ENCODE results near the gene ALX3.

The ALX3 gene

GRCh38 chr1:110064576-110065337, 5.7 kb downstream of the ALX3 start:
- TF ChIP-seq ZNF274 (IDR thresholded peaks at IDR 0.05; ENCODE audit: low read depth, low read length), result no peak
- H3K4me3 ChIP-seq (ENCODE audit: low read length), result no peak overlapping the region

- H3K4me3 ChIP-seq (ENCODE audit: low read length), result no peak overlapping the region
Observed at GRCh38 chr1:110063781-110064180, 6.7 kb downstream of the ALX3 start.

GRCh38 chr1:110062612-110063011, 7.9 kb downstream of the ALX3 start:
- no peak for TF ChIP-seq ZNF274 (IDR thresholded peaks at IDR 0.05; ENCODE audit: low read depth, low read length)
- no peak overlapping the region for H3K4me3 ChIP-seq (ENCODE audit: low read length)

More at GRCh38 chr1:110063781-110064180, 6.7 kb downstream of the ALX3 start:
- TF ChIP-seq ZNF274 (IDR thresholded peaks at IDR 0.05; ENCODE audit: low read depth, low read length), result no peak

- H3K4me3 ChIP-seq (ENCODE audit: low read length), result no peak overlapping the region
- no peak for TF ChIP-seq ZNF274 (IDR thresholded peaks at IDR 0.05; ENCODE audit: low read depth, low read length)
Observed at GRCh38 chr1:110061341-110061740, 9.1 kb downstream of the ALX3 start.

GRCh38 chr1:110060662-110061060, 9.8 kb downstream of the ALX3 start:
- no peak for TF ChIP-seq ZNF274 (IDR thresholded peaks at IDR 0.05; ENCODE audit: low read depth, low read length)
- H3K4me3 ChIP-seq (ENCODE audit: low read length), result no peak overlapping the region

- TF ChIP-seq ZNF274 (IDR thresholded peaks at IDR 0.05; ENCODE audit: low read depth, low read length), result no peak
- H3K4me3 ChIP-seq (ENCODE audit: low read length), result no peak overlapping the region
Observed at GRCh38 chr1:110060034-110060661, 10.3 kb downstream of the ALX3 start.

GRCh38 chr1:110059133-110059863, 11.2 kb downstream of the ALX3 start:
- no peak for TF ChIP-seq ZNF274 (IDR thresholded peaks at IDR 0.05; ENCODE audit: low read depth, low read length)
- no peak overlapping the region for H3K4me3 ChIP-seq (ENCODE audit: low read length)

GRCh38 chr1:110058591-110058990, 11.9 kb downstream of the ALX3 start:
- TF ChIP-seq ZNF274 (IDR thresholded peaks at IDR 0.05; ENCODE audit: low read depth, low read length), result no peak
- no peak overlapping the region for H3K4me3 ChIP-seq (ENCODE audit: low read length)

GRCh38 chr1:110057963-110058518, 12.4 kb downstream of the ALX3 start:
- no peak for TF ChIP-seq ZNF274 (IDR thresholded peaks at IDR 0.05; ENCODE audit: low read depth, low read length)
- no peak overlapping the region for H3K4me3 ChIP-seq (ENCODE audit: low read length)

GRCh38 chr1:110056776-110057175, 13.7 kb downstream of the ALX3 start:
- no peak overlapping the region for H3K4me3 ChIP-seq (ENCODE audit: low read length)
- TF ChIP-seq ZNF274 (IDR thresholded peaks at IDR 0.05; ENCODE audit: low read depth, low read length), result no peak

GRCh38 chr1:110056285-110056683, 14.2 kb downstream of the ALX3 start:
- H3K4me3 ChIP-seq (ENCODE audit: low read length), result no peak overlapping the region
- TF ChIP-seq ZNF274 (IDR thresholded peaks at IDR 0.05; ENCODE audit: low read depth, low read length), result no peak

GRCh38 chr1:110055493-110056284, 14.8 kb downstream of the ALX3 start:
- H3K4me3 ChIP-seq (ENCODE audit: low read length), result no peak overlapping the region
- no peak for TF ChIP-seq ZNF274 (IDR thresholded peaks at IDR 0.05; ENCODE audit: low read depth, low read length)

GRCh38 chr1:110053552-110054428, 16.7 kb downstream of the ALX3 start:
- no peak for TF ChIP-seq ZNF274 (IDR thresholded peaks at IDR 0.05; ENCODE audit: low read depth, low read length)
- no peak overlapping the region for H3K4me3 ChIP-seq (ENCODE audit: low read length)

Data from GM08714 (cell line).